ENCODE data around the gene IL7R. TPM values are rescaled to one million over a fixed set of nuclear protein-coding genes. Genes with fewer than 3 reads are reported as not detected.

Gene IL7R
- total RNA-seq, 4 donors from 2014 or later, result 4.4 to 19.1 (median 11.1) TPM

DNA sequence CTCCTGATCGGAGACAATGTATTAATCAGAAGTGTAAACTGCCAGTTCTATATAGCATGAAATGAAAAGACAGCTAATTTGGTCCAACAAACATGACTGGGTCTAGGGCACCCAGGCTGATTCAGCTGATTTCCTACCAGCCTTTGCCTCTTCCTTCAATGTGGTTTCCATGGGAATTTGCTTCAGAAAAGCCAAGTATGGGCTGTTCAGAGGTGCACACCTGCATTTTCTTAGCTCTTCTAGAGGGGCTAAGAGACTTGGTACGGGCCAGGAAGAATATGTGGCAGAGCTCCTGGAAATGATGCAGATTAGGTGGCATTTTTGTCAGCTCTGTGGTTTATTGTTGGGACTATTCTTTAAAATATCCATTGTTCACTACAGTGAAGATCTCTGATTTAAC is 22.4 kb downstream of the IL7R start:
- Histone ChIP-seq H3K4me3 (no peak overlapping the region), H3K27me3 (no peaks in the 10 kb centered on the region), H3K4me1 (peaks cover 0 to 9% (median 0%) of the 10 kb centered on the region in 3 donors), H3K27ac (no peak overlapping the region), H3K9me3 (no peaks in the 10 kb centered on the region), H3K36me3 (no peaks in the 10 kb centered on the region)
- DNase-seq, result no peak
- 72 to 96% methylated on average over 2 of the region's 2 CpGs for WGBS, 2 donors
- TF ChIP-seq, protein P1, sequence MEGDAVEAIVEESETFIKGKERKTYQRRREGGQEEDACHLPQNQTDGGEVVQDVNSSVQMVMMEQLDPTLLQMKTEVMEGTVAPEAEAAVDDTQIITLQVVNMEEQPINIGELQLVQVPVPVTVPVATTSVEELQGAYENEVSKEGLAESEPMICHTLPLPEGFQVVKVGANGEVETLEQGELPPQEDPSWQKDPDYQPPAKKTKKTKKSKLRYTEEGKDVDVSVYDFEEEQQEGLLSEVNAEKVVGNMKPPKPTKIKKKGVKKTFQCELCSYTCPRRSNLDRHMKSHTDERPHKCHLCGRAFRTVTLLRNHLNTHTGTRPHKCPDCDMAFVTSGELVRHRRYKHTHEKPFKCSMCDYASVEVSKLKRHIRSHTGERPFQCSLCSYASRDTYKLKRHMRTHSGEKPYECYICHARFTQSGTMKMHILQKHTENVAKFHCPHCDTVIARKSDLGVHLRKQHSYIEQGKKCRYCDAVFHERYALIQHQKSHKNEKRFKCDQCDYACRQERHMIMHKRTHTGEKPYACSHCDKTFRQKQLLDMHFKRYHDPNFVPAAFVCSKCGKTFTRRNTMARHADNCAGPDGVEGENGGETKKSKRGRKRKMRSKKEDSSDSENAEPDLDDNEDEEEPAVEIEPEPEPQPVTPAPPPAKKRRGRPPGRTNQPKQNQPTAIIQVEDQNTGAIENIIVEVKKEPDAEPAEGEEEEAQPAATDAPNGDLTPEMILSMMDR (IDR thresholded peaks at IDR 0.05), result no peak
- no peak for TF ChIP-seq POLR2A (IDR thresholded peaks at IDR 0.05)
- intact Hi-C loops (cut with DNase I), result no loop called here

DNA sequence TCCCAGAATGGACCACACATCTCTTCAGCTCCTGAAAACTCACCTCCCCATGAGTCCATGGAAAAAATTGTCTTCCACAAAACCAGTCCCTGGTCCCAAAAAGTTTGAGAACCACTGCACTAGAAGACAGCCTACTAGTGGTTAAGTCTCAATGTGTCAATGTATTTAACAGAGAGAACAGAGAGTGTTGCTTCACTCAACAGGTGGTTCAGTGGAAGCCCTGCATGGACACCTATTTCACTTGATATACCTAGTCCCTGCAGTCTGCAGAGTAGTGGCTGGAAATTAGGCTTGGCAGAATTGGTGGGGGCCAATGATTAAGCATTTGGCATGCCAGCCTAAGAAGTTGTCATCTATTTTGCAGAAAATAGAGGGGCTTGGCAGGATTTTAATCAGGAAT is 23.0 kb downstream of the IL7R start:
- Histone ChIP-seq H3K9me3 (no peaks in the 10 kb centered on the region), H3K4me1 (peaks cover 0 to 9% (median 0%) of the 10 kb centered on the region in 3 donors), H3K4me3 (no peak overlapping the region), H3K36me3 (no peaks in the 10 kb centered on the region), H3K27ac (no peak overlapping the region), H3K27me3 (no peaks in the 10 kb centered on the region)
- TF ChIP-seq, protein P1 (IDR thresholded peaks at IDR 0.05), result no peak
- no peak for TF ChIP-seq POLR2A (IDR thresholded peaks at IDR 0.05)
- intact Hi-C loops (cut with DNase I), result no loop called here
- no peak for DNase-seq

DNA sequence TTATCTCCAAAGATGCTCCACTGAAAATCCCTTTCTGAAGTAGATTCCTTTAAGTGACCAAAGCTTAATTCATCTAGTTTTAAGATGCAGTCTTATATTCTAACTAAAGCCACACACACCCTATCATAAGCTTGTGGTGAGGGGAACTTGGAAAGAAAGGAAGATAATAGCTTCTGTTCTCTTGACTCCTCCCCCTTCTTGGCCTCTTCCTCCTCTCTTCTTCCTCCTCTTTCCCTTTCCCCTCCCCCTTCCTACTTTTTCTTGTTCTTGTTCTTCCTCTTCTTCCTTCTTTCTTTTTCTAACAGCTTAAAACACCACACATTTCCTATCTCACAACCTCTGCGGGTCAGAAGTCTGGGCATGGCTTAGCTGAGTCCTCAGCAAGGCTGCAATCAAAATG is 23.5 kb downstream of the IL7R start:
- no peak for DNase-seq
- H3K27me3 ChIP-seq, result no peaks in the 10 kb centered on the region
- intact Hi-C loops (cut with DNase I), result no loop called here
- no peaks in the 10 kb centered on the region for H3K36me3 ChIP-seq
- peaks cover 0 to 9% (median 0%) of the 10 kb centered on the region in 3 donors for H3K4me1 ChIP-seq
- TF ChIP-seq POLR2A (IDR thresholded peaks at IDR 0.05), result no peak
- TF ChIP-seq, protein P1 (IDR thresholded peaks at IDR 0.05), result no peak
- H3K9me3 ChIP-seq, result no peaks in the 10 kb centered on the region
- WGBS, 2 donors, result 88 to 95% methylated on average over 1 of the region's 1 CpG
- no peak overlapping the region for H3K4me3 ChIP-seq
- no peak overlapping the region for H3K27ac ChIP-seq

DNA sequence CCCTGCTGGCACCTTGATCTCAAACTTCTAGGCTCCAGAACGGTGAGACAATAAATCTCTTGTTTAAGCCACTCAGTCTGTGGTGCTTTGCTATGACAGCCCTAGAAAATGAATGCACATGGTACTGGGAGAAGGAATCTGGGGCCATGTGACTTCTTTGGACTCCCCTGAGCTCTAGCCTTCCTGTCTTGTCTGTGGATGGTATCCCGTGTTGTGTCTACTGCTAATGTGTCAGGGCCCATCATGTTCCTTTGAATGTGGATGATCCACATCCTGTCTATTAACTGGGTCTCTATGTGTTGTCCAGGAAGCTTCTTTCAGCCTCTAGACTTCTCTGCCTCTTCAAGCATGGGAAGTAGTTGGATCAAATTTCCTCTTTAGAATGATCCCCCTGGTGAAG is 25.1 kb downstream of the IL7R start:
- peaks cover 0 to 5% (median 0%) of the 10 kb centered on the region in 3 donors for H3K4me1 ChIP-seq
- intact Hi-C loops (cut with DNase I), result no loop called here
- WGBS, 2 donors, result 60 to 68% methylated on average over 2 of the region's 2 CpGs
- TF ChIP-seq, protein P1 (IDR thresholded peaks at IDR 0.05), result no peak
- TF ChIP-seq POLR2A (IDR thresholded peaks at IDR 0.05), result no peak
- H3K27me3 ChIP-seq, result no peaks in the 10 kb centered on the region
- no peaks in the 10 kb centered on the region for H3K9me3 ChIP-seq
- H3K27ac ChIP-seq, result no peak overlapping the region
- H3K36me3 ChIP-seq, result no peaks in the 10 kb centered on the region
- H3K4me3 ChIP-seq, result no peak overlapping the region
- DNase-seq, result no peak

DNA sequence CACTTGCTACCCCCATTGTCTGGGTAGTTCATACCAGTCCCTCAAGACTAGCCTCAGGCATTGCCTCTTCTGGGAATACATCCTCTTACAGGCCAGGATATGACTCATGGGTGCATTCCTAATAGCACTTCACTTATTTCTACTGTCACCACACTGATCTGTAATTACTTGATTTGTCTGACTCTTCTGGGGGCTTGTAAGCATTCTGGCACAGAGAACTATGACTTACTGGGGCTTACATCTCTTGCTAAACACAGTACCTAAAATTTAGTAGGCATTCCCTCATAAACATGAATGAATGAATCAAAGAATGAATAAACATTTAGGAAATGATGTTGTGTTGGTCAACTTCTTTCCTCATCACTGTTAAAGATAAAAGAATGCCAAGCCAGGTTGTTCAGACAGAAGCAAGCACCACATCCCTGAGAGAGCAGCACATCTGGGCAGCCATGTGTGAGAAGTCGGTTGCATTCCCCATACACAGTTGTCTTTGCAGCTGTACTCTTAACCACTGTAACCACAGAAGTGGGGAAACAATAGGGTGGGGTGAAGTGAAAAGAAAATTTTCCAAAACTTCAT is 27.6 kb downstream of the IL7R start:
- DNase-seq, result no peak
- Histone ChIP-seq H3K4me3 (no peak overlapping the region), H3K9me3 (no peaks in the 10 kb centered on the region), H3K36me3 (no peaks in the 10 kb centered on the region), H3K27ac (no peak overlapping the region), H3K27me3 (no peaks in the 10 kb centered on the region), H3K4me1 (peaks cover 0 to 6% (median 0%) of the 10 kb centered on the region in 3 donors)
- no peak for TF ChIP-seq POLR2A (IDR thresholded peaks at IDR 0.05)
- TF ChIP-seq, protein P1 (IDR thresholded peaks at IDR 0.05), result no peak
- 44 to 61% methylated on average over 1 of the region's 1 CpG for WGBS, 2 donors
- intact Hi-C loops (cut with DNase I), result no loop called here

Measured in esophagus squamous epithelium (tissue), 5 donors.